Fibroblast of the conjunctiva (primary cell): Measurements from ENCODE around the gene DDHD1.

Experiments used
- DNase-seq: peaks from one replicate; pipeline ENCODE4 v3.0.0-alpha.2; 2010; ENCODE audit warnings: low read depth

DDHD1 gene

DNA sequence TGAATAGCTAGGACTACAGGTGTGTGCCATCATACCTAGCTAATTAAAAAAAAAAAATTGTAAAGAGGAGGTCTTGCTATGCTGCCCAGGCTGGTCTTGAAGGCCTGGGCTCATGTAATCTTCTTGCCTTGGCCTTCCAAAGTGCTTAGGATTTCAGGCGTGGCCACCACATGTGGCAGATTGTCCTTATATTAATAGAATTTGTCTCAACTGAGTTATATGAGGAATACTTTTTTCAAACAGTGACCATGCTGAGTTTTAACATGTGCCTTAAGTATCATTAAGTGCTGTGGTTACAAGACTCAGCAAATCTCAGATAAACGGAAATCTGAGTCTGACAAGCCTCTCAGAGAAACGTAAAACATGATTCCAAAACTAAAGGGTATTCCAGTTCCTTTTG is 119.1 kb downstream of the DDHD1 start:
- DNase-seq: no peak

DNA sequence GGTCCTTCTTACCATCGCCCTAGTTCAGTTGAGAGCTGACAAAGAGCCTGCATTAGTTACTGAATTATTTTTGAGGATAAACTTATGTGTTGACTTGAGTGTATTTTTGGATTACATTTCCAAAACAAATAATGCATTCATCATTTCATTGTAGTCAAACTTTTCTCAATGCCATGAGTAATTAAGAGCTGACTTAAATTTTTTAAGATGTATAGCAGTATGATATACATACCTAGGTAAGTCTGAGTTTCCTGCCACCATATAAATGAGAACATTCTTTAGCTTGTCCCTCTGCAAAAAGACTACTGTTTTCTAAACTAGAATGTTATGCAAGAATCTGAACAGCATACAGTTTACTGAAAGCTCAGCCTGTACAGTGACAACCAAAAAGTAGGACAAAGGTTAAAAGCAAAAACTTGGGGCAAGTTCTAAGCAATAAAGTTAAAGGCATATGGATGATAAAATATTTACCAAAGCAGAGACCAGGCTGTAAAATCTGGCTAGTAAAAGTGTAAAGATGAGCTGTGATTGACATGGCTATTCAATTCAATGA is 120.2 kb downstream of the DDHD1 start:
- DNase-seq: no peak

GRCh38 chr14:53032161-53032803 is 120.8 kb downstream of the DDHD1 start:
- no peak for DNase-seq

DNA sequence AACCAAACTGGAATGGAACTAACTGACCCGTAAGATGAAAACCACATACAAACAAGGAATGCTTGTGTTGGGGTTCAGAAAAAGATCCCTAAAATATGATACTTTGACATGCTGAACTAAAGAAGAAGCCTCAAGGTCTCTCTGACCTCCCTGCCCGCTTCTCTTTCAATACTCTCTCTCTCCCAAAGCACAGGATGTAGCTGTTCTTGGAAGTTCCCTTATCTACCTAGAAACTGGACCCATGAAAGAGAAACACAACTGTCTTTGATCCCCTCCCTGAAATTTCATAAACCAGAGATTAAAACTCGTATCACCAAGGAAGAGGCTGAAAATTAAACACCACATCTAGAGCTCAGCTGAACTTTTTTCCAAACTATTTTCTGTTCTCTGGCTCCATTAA is 125.6 kb downstream of the DDHD1 start:
- no peak for DNase-seq

- DNase-seq: no peak
Measured at GRCh38 chr14:53027041-53027440, 126.1 kb downstream of the DDHD1 start.

GRCh38 chr14:53023325-53023724 is 129.8 kb downstream of the DDHD1 start:
- DNase-seq: no peak

GRCh38 chr14:53022593-53022992 is 130.5 kb downstream of the DDHD1 start:
- DNase-seq: no peak

DNA sequence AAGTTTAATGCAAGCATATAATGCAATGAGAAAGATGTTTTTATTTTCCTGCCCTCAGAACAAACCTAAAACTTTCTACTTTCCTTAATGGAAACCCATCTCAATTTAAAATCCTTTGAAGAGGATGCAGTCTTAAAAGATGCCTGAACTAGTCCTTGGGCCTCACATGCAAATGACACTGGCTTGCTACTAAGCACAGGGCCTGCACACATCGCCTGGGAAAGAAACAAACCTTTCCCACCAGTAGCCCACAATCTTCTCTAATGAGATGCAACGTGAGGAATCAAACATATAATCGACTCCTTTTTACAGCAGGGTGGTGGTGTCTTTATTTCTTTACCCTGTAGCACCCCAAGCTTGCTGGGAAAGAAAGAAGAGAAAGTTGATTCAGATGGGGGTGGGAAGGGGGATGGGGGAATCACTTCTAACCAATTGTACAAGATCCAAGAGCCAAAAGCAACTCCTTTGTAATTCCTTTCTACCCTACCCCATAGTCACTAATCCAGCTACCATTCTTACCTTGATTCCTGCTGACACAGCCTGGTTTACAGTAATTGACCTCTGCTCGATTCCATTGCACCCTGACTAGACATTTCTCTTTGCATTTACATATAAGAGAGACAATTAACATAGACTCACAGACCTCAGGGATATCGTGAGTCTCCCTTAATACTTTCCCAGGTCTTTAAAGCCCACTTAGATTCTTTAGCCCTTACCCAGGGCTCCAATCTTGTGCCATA is 132.8 kb downstream of the DDHD1 start:
- no peak for DNase-seq

- no peak for DNase-seq
Measured at GRCh38 chr14:53019406-53019805, 133.7 kb downstream of the DDHD1 start.

DNA sequence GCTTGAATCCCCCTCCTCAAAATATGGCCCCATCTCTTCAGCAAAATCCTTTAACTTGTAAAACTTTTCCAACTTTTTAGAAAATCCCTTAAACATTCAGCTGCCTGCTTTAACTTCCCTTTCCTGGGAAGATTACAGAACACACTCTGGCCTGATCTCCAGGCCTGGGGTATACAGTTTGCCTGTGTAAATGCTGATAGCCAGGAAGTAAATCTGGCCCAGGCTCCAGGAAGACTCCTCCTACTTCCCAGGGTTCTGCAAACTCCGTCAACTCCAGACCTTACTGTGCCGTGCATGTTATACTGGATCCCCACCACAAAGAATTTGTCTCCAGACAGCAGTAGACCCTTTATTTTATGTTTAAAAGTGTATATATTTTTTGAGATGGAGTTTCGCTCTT is 135.3 kb downstream of the DDHD1 start:
- no peak for DNase-seq

DNA sequence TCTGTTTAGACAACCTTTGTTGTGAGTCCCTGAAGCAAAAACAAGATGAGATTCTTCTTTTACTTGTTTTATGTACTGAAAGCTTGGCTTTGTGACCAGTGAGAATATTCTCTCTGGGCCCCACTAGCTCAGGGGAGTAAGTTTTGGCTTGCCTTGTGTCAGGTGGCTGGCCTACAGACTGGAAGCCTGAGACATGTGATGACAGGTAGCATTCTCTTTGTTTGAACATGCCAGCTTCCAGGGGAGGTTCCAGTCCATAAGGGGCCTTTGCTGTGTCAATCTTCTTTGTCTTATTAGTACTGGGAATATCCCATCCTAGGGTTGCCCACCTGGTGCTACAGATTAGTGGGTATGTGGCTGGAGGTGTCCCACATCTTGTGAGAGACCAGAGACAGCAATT is 136.2 kb downstream of the DDHD1 start:
- no peak for DNase-seq

GRCh38 chr14:53016491-53016890 is 136.6 kb downstream of the DDHD1 start:
- no peak for DNase-seq

DNA sequence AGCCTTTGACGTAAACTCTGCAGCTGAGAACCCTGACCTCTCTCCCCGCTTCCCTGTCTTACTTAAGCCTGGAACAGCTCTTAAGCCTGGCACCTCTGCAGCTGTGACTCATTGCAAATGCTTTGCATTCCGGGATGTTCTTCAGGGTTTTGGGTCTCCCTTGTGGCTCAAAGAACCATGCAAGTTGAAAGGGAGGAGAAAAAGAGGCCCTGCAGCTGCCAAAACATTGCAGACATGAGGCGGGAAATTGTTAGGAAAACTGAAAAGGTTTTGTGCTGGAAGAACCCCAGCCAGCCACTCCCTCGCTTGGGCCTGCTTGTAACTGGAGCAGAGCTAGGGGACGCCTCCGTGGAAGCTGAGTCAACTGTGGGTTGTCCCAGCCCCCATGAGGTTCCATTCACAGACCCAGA is 142.1 kb downstream of the DDHD1 start:
- DNase-seq: peak; percentile 97

GRCh38 chr14:53010193-53011040 is 142.7 kb downstream of the DDHD1 start:
- no peak for DNase-seq

GRCh38 chr14:53006931-53007562 is 146.1 kb downstream of the DDHD1 start:
- no peak for DNase-seq

GRCh38 chr14:53004976-53005375 is 148.1 kb downstream of the DDHD1 start:
- DNase-seq: no peak

GRCh38 chr14:53003776-53004175 is 149.3 kb downstream of the DDHD1 start:
- no peak for DNase-seq

- DNase-seq: no peak
Measured at GRCh38 chr14:53002576-53002975, 150.5 kb downstream of the DDHD1 start.

DNA sequence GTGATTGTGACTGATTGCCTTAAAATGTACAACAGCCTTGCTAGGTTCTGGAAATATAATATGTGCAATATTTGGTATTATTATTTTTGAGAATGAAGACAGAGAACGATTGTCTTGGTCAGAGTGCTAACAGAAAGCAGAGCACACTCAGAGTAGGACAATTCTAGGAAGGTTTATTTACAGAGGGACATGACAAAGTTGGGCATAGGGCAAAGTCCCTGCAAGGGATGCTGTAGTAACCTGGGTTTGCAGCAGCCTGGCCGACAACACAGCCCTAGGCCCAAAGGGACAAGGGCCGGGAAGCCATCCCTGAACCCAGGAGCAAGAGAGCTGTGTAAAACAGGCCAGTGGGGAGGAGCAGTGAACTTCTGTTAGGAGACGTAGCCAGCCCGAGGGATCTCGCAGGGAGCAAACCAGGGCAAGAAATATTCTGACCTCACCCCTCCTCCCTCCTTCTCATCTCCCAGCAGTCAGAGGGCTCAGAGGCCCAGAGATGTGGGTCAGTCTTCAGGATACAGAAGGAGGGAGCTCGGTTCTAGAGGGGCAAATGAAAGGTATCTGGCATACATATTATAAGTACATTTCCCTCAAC is 151.2 kb downstream of the DDHD1 start:
- no peak for DNase-seq

- peak; percentile 77 for DNase-seq
Measured at GRCh38 chr14:52998376-52999015, 154.6 kb downstream of the DDHD1 start.

- DNase-seq: no peak
Measured at GRCh38 chr14:52996493-52996892, 156.6 kb downstream of the DDHD1 start.
